HG02970 (cell line): ENCODE results near the gene FOXN1.

ENCODE experiments used
- ATAC-seq: cut with Tn5 transposase; IDR thresholded peaks from one replicate; pipeline ENCODE4 v1.9.1; 2021; ENCODE audit warnings: mild to moderate bottlenecking, moderate library complexity, moderate number of reproducible peaks; ENCODE audit not compliant: unreplicated experiment, low FRiP score

The FOXN1 gene

DNA sequence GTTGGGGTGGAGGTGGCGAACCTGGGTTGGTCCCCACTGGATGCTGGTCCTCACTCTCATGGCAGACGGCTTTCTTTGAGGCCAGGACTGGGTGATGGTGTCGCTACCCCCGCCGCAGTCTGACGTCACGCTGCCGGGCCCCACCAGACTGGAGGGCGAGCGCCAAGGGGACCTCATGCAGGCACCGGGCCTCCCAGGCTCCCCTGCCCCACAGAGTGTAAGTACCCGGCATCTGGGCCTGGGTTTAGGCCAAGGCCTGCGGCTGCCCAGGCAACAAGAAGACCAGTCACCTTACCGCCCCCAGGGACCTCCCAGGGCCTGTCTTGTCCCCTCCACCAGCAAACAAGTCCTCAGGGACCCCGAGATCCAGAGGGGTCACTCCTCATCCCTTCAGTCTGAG is 17.7 kb downstream of the FOXN1 start:
- no peak for ATAC-seq

DNA sequence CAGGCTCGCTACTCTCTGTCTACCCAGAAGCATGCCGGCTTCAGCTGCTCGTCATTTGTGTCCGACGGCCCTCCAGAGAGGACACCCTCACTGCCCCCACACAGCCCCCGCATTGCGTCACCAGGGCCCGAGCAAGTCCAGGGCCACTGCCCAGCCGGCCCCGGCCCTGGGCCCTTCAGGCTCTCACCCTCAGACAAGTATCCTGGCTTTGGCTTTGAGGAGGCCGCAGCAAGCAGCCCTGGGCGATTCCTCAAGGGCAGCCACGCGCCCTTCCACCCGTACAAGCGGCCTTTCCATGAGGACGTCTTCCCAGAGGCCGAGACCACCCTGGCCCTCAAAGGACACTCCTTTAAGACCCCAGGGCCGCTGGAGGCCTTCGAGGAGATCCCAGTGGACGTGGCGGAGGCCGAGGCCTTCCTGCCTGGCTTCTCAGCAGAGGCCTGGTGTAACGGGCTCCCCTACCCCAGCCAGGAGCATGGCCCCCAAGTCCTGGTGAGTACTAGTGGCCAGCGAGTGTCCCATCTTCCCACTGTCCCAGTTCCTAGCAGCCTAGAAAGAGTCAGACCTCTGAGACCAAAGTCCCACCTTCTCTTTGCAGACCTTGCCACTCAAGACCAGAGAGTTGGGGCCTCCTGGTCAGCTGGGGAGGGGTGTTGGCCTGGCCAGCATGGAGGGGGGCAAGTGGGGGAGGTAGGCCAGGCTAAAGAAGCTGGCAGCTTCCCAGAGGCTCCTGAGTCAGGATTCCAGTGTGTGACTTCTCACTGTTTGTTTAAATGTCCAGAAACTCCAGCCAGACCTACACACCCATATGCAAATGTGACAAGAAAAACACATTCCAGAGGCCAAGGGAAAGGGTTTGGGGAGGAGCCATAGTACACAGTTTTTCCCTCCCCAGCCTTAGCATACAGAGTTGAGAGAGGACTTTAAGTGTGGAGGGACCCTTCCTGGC is 18.6 kb downstream of the FOXN1 start:
- ATAC-seq = no peak

DNA sequence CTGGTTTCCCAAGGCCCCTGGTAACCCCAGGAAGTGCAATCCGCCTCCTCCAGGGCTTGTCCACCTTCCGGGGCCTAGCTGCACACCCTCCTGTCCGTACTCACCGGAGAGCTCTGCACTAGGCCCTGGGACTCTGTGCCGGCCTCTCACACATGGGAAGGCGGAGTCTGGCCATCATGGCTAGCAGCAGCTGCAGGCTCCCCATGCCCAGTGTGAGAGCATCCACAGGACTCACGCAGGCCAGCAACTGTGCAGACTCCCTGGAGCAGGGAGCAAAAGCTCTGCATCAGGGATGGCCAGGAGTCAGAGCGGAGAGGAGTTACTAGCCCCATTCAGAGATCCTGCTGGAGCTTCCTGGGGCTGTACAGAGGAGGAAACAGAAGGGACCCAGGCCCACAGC is 20.2 kb downstream of the FOXN1 start:
- ATAC-seq = no peak

DNA sequence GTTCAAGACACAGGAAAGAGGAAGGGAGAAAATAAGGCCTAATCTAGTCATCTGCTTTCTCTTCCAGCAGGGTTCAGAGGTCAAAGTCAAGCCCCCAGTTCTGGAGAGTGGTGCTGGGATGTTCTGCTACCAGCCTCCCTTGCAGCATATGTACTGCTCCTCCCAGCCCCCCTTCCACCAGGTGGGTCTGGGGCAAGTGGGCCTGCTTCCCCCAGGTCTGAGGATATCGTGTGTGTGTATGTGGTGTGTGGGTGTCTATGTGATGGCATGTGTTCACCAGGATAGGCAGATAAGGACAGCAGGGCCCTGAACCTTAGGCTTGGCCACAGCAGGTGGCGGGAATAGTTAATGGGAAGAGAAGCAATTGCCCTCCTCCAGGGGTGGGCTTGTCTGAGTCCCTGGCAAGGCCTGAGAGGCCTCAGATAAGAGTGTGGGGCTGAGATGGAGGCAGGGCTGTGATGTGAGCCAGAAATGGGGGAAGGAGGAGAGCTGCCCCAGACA is 21.1 kb downstream of the FOXN1 start:
- ATAC-seq = no peak

DNA sequence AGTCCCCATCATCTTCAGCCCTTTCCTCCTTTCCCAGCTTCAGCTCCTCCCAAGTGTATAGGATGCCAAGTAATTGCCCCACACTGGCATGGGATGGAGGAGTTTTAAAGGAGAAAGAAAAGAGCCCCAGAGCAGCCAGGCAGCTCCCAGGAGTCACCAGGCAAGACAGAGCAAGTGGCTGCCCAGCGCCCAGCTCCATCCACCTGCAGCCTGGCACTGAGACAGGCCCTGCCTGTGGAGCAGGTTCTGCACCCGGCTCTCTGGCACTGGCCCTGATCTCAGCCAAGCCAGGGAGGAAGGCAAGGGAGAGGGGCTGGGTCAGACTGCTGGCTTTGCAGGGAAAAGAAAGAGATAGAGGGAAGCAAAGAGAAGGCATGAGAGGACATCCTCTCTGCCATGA is 21.7 kb downstream of the FOXN1 start:
- no peak for ATAC-seq

DNA sequence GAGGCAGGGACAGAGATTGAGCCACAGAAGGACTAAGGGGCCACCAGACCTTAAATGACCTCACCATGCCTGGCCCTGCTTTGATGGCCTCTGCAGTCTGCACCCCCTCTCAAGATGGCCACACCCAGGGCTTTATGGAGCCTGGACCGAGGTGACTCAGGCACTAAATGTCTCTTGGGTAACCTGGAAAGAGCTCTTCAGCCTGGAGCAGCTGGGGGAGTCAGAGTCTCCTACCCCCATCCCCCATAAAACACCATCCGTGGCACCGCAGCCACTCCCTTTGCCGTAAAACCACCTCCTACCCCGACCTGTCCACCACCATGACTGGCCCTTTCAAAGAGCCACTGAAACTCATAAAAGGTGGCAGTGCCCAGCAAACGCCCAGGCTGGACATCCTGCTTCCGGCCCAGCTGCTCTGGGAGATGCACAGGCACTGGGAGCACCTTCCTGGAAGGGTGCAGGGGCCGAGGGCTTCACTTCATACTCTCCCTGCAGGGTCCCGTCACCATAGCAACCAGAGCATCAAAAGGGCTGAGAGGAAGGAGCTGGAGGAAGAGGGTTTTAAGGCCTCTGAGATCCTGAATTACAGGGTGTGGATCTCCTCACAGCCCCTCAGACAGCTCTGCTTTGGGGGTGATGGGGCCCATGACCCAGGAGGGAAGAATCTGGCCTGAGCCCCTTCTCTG is 22.3 kb downstream of the FOXN1 start:
- ATAC-seq = no peak

DNA sequence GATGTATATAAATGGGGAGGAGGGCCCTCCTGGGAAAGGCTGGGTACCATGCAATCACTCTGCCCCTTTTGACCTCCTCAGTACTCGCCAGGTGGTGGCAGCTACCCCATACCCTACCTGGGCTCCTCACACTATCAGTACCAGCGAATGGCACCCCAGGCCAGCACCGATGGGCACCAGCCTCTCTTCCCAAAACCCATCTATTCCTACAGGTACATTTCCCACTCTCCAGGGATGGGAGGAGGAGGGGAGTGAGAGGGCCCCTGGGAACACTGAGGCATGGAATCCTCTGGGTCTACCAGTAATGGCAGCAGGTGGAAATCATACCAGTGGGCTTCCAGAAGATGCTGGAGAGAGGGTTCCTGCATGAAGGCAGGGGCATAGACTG is 22.9 kb downstream of the FOXN1 start:
- no peak for ATAC-seq

DNA sequence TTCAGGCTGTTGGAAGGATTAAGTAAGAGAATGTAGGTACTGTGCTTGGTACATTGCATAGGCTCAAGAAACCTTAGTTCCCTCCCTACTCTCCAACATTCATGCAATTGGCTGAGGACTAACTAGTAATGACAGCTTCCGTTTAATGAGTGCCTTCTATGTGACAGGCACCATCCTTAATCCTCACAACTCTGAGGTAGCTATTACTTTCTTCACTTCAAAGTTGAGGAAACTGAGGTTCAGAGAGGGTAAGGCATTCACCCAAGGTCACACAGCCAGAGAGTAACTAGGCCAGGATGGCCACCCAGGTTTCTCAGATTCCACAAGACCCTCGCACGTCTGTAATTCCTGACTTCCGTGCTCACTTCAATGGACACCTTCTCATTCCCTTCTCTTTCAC is 24.1 kb downstream of the FOXN1 start:
- no peak for ATAC-seq

DNA sequence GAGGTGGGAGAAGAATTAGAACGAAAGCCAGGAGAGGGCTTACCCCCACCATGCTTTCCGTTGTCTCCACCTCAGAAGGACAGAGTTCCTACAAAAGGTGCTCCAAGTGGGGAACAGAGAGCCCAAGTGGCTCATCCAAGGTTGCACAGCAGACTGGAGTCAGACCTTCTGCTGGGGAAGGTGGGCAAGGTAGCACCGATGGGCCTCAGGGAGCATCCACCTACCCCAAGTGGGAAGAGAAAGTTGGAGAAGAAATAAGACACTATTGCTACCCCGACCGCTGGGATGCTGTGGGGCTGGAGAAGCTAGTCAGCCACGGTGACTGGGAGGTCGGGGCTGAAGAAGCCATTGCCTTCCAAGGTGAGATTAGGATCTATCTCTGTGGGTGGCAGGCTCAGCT is 24.8 kb downstream of the FOXN1 start:
- no peak for ATAC-seq

DNA sequence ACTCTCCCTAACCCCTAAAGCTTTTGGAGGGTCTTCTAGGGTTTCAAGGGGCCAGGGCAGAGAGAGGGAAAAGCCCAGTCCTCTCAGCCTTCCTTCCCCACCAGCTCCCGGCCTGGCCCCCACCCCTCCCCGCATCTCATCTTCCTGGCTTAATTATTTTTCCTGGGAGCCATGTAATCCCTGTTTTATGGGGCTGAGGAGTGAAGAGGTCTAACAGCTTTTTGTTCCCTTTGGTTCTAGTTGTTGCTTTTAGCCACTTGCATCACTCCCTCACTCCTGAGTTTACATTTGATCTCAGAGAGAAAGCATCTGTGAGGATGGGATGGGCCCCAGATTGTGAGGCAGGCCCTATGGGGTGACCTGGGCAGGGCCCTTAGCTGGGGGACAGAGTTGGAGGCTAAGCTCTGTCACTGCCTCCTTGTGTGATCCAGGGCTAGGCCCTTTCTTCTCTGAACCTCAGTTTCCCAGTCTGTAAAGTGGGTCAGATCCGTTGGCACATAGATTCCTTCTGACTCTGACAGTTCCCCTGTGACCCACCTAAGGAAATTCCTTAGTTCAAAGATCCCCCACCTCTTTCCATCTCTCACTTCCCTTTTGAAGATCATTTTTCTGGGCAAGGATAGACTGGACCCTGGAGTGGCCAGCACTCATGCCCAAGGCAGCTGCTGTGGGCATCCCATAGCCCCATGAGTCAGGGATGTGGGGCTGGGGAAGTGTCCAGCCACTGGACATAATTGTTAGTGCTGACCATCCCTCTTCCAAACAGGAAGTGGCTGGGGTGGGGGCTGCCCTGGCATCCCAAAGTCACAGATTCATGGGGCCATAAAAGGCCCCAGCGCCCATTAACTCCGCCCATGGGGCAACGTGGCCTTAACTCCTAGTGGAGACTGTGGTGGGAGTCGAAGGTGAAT is 26.2 kb downstream of the FOXN1 start:
- no peak for ATAC-seq

DNA sequence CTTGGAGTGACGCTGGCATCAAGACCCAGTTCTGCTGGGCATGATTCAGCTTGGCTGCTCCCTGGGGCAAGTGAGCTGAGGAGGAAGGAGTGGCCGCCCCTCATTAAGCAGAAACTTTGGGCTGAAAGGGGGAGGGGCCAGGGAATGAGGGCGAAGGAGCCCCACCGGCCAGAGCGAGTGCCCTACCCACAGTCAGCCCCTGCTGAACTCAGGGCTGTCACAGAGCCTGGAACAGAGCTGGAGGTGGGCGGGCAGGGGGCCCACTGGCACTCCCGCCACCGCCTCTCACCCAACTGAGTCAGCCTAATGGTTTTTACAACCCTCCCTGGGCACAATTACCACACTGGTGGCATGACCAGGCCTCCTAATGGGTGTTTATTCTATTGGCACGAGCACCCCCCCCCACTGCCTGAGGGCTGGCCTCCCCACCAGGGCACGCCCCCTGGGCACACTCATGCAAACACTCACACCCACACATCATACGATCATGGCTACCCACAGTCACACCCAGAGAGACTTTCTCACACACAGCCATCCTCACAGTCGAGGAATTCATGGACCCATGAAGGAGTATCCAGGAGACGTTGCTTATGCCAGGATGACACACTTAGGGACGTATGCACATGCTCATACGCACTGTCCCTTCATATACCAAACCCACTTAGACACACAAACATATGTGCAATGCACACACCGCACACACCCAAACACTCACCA is 27.1 kb downstream of the FOXN1 start:
- no peak for ATAC-seq

DNA sequence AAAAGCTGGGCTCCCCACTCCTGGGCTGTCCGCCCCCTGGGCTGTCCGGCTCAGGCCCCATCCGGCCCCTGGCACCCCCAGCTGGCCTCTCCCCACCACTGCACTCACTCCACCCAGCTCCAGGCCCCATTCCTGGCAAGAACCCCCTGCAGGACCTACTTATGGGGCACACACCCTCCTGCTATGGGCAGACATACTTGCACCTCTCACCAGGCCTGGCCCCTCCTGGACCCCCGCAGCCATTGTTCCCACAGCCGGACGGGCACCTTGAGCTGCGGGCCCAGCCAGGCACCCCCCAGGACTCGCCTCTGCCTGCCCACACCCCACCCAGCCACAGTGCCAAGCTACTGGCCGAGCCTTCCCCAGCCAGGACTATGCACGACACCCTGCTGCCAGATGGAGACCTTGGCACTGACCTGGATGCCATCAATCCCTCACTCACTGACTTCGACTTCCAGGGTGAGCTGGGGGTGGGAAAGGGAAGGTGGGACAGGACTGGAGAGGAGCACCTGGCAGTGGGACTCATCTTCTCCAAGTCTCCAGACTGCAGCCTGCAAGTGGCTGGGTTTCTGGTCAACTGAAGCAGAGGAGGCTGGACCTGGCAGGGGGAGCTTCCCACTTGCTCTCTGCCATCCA is 28.7 kb downstream of the FOXN1 start:
- ATAC-seq = no peak

DNA sequence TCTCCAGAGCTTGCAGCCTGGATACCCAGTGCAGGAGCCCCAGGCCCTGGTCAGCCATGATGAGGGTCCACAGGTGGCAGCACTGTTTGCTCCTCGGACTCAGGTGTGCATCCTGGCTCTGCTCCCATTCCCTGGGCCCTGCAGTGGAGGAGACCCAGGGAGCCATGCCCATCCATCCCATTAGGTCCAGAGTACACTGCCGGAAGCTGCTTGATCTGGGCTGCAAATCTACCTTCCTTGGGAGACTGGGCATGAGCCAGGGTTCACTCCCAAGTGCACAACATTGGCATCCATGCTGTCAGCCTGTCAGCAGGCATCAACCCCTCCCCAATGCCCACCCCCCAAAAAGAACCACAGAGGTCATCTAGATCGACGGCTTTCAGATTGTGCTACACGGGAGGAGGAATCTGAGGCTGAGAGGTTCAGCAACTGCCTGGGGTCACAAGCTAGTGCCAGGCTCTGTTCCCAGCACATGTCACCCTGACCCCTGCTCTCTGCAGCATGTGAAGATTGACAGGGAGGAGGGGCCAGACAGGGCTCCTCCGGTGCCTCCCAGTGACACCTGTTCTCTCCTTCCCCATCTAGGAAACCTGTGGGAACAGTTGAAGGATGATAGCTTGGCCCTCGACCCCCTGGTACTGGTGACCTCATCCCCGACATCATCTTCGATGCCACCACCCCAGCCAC is 30.5 kb downstream of the FOXN1 start:
- no peak for ATAC-seq

DNA sequence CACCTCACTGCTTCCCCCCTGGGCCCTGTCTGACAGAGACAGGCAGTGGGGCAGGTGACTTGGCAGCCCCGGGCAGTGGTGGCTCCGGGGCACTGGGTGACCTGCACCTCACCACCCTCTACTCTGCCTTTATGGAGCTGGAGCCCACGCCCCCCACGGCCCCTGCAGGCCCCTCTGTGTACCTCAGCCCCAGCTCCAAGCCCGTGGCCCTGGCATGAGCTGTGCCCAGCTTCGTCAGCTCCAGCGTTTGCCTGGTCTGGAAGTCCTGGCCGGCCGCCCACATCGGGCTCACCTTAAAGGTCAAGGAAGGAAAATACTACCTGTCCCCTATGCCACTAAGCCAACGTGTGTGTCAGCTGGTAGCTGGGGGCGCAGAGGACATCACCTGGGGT is 31.1 kb downstream of the FOXN1 start:
- no peak for ATAC-seq

DNA sequence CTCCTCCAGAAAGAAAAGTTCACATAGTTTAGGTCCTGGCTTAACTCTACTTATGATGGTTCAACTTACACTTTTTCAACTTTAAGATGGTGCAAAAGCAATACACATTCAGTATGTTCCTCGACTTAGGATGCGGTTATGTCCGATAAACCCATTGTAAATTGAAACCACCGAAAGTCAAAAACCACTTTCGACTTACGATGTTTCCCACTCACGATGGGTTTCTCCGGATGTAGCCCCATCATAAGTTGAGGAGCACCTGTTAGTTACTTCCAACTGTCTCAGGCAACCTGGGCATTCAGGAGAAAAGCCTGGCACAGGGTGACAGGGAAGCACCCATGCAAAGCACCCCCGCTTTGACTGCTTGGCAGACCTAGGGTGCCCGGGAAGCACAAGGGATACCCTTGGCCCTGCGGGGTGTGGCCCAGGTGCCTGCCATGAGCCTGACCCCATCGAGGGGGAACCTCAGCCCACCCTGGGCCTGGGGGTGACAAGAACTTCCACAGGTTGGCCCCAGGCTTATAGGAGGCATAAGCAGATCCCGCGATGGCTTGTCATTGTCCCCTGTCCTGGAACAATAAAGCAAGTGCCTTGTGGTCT is 32.2 kb downstream of the FOXN1 start:
- ATAC-seq = no peak

DNA sequence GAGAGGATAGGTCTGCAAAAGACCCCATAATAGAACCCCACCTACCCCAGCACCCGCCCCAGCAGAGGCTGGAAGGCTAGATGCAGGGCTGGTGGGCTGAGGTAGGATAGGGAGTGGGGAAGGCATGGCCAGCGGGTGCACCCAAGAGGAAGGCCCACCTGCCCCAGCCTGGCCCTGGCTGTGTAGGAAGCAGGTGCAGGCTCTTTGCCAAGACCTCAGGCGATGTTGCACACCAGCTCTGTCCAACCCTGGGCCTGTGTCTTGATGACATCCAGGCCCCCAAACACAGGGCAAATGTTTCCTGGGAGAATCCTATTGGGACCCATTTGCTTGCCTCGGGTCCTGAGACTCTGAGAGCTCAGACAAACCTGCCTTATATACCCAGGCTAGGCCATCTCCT is 34.1 kb downstream of the FOXN1 start:
- no peak for ATAC-seq

DNA sequence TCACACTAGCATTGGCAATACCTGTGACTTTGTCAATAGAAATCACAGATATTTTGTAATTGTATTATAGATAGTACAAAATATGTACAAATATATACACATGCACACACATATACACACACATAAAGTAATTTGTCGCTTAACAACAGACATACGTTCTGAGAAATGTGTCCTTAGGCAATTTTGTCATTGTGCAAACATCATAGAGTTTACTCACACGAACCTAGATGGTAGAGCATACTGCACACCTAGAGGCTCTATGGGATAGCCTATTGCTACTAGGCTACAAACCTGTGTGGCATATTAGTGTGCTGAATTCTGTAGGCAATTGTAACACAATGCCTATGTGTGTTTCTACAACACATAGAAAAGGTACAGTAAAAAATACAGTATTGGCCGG is 35.3 kb downstream of the FOXN1 start:
- ATAC-seq = no peak

DNA sequence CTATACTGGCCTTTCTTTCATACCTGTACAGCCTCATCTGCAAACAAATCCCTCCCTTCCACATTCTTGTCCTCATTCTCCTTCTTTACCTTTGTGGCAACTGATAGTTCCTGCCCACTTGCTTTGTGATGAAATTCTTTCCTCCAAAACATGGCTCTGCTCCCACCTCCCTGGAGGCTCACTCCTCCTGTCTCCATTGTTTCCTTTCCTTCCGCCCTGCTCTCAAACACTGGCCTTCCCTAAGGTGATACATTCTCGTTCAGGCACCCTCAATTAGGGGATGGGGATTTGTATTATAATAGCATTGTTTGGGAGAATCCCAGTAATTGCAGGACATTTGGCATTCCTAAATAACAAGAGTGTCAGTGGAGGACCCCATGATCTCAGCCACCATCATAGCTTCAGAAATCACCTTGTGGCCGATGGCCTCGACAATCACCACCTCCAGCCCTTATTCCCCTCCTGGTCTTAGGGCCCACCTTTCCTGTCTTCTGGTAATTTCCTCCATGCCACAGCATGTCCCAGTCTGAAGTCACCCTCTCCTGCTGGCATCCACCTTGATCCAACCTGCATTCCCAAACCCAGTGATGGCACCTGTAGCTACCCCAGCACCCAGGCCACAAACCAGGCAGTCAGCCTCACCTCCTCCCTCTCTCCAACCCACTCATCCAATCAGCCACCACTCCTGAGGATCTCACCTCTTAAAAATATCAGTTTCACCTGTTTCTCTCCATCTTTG is 38.4 kb downstream of the FOXN1 start:
- ATAC-seq = no peak
